H9 (cell line): Measurements from ENCODE around the gene CD19. TPM values are rescaled to one million over a fixed set of nuclear protein-coding genes. Genes with fewer than 3 reads are reported as not detected.

Experiments
- DNase-seq: peaks from one replicate; pipeline ENCODE4 v3.0.0-alpha.2; 2017
- H2AFZ ChIP-seq: one replicate; pipeline ENCODE4 v1.6.1; 2013; ENCODE audit warnings: mild to moderate bottlenecking, low read length, control low read depth, moderate library complexity
- H2AK5ac ChIP-seq: 2 replicates; pipeline ENCODE4 v1.6.1; 2013; ENCODE audit warnings: low read length, control low read depth, mixed read lengths; ENCODE audit not compliant: insufficient read length
- H2BK120ac ChIP-seq: one replicate; pipeline ENCODE4 v1.6.1; 2013; ENCODE audit warnings: low read depth, mild to moderate bottlenecking, low read length, control low read depth, inconsistent platforms; ENCODE audit not compliant: poor library complexity, severe bottlenecking
- H2BK12ac ChIP-seq: 2 replicates; pipeline ENCODE4 v1.6.1; 2013; ENCODE audit warnings: low read length, control low read depth, mixed read lengths, low read depth; ENCODE audit not compliant: insufficient read length
- H2BK15ac ChIP-seq: 2 replicates; pipeline ENCODE4 v1.6.1; 2013; ENCODE audit warnings: low read depth, low read length, control low read depth
- H2BK20ac ChIP-seq: one replicate; pipeline ENCODE4 v1.6.1; 2013; ENCODE audit warnings: low read depth, mild to moderate bottlenecking, low read length, control low read depth, inconsistent platforms; ENCODE audit not compliant: poor library complexity, severe bottlenecking
- H2BK5ac ChIP-seq: 2 replicates; pipeline ENCODE4 v1.6.1; 2013; ENCODE audit warnings: low read length, control low read depth, mixed read lengths; ENCODE audit not compliant: insufficient read length
- H3K14ac ChIP-seq: 2 replicates; pipeline ENCODE4 v1.6.1; 2013; ENCODE audit warnings: low read length, control low read depth; ENCODE audit not compliant: insufficient read depth
- H3K18ac ChIP-seq: 2 replicates; pipeline ENCODE4 v1.6.1; 2013; ENCODE audit warnings: low read depth, mild to moderate bottlenecking, mixed read lengths, low read length, control low read depth; ENCODE audit not compliant: insufficient read length
- H3K23ac ChIP-seq: 2 replicates; pipeline ENCODE4 v1.6.1; 2013; ENCODE audit warnings: low read length, control low read depth, mixed read lengths, low read depth; ENCODE audit not compliant: insufficient read length
- H3K23me2 ChIP-seq: 2 replicates; pipeline ENCODE4 v1.6.1; 2013; ENCODE audit warnings: low read depth, mild to moderate bottlenecking, mixed read lengths, low read length, control low read depth; ENCODE audit not compliant: insufficient read length, poor library complexity, severe bottlenecking
- H3K27ac ChIP-seq: 2 replicates; pipeline ENCODE4 v1.5.1; 2013; ENCODE audit warnings: low read length, control low read depth, mixed read lengths, low read depth; ENCODE audit not compliant: insufficient read length
- H3K27me3 ChIP-seq: 2 replicates; pipeline ENCODE4 v1.6.1; 2013; ENCODE audit warnings: low read length, control low read depth, inconsistent platforms; ENCODE audit not compliant: insufficient read depth
- H3K4ac ChIP-seq: 2 replicates; pipeline ENCODE4 v1.6.1; 2013; ENCODE audit warnings: low read depth, mild to moderate bottlenecking, control low read depth, inconsistent platforms, low read length, moderate library complexity
- H3K4me1 ChIP-seq: 2 replicates; pipeline ENCODE4 v1.6.1; 2013; ENCODE audit warnings: low read length, control low read depth, inconsistent platforms; ENCODE audit not compliant: insufficient read depth
- H3K4me2 ChIP-seq: 2 replicates; pipeline ENCODE4 v1.6.1; 2013; ENCODE audit warnings: low read length, control low read depth, mixed read lengths; ENCODE audit not compliant: insufficient read length, insufficient read depth
- H3K56ac ChIP-seq: 2 replicates; pipeline ENCODE4 v1.6.1; 2013; ENCODE audit warnings: low read depth, mild to moderate bottlenecking, mixed read lengths, low read length, control low read depth; ENCODE audit not compliant: insufficient read length
- H3K79me1 ChIP-seq: 2 replicates; pipeline ENCODE4 v1.6.1; 2013; ENCODE audit warnings: low read depth, mild to moderate bottlenecking, moderate library complexity, low read length, control low read depth, inconsistent platforms; ENCODE audit not compliant: insufficient read depth, poor library complexity, severe bottlenecking
- H3K79me2 ChIP-seq: 2 replicates; pipeline ENCODE4 v1.6.1; 2013; ENCODE audit warnings: low read length, control low read depth, inconsistent platforms; ENCODE audit not compliant: insufficient read depth
- H3K9ac ChIP-seq: 2 replicates; pipeline ENCODE4 v1.6.1; 2013; ENCODE audit warnings: low read length, control low read depth, mixed read lengths; ENCODE audit not compliant: insufficient read length; ENCODE audit errors: extremely low read depth
- H3K9me3 ChIP-seq: one replicate; pipeline ENCODE4 v1.6.1; 2013; ENCODE audit warnings: low read depth, low read length, inconsistent platforms; ENCODE audit not compliant: control insufficient read depth
- H3T11ph ChIP-seq: one replicate; pipeline ENCODE4 v1.6.1; 2013; ENCODE audit warnings: mild to moderate bottlenecking, low read length, control low read depth, inconsistent platforms
- H4K20me1 ChIP-seq: one replicate; pipeline ENCODE4 v1.6.1; 2013; ENCODE audit not compliant: control insufficient read depth, insufficient read length, insufficient read depth
- H4K5ac ChIP-seq: 2 replicates; pipeline ENCODE4 v1.6.1; 2013; ENCODE audit warnings: low read depth, mild to moderate bottlenecking, mixed read lengths, low read length, control low read depth; ENCODE audit not compliant: insufficient read length
- H4K8ac ChIP-seq: replicated peaks from 2 replicates; pipeline ENCODE4 v1.6.1; 2013; ENCODE audit warnings: low read length, control low read depth, mixed read lengths, low read depth; ENCODE audit not compliant: insufficient read length
- H4K91ac ChIP-seq: 2 replicates; pipeline ENCODE4 v1.6.1; 2013; ENCODE audit warnings: low read depth, mild to moderate bottlenecking, moderate library complexity, mixed read lengths, low read length, control low read depth; ENCODE audit not compliant: insufficient read length
- H3K27ac Mint-ChIP-seq, 3 experiments: 2 replicates in 2 of 3; 3 replicates in 1 of 3; pipeline ENCODE4 v1.8.0; 2020 to 2021; ENCODE audit warnings: mixed read lengths in 3 of 3, mild to moderate bottlenecking in 1 of 3, moderate library complexity in 1 of 3
- H3K27me3 Mint-ChIP-seq: 2 replicates; pipeline ENCODE4 v1.8.0; 2021; ENCODE audit warnings: low read depth, mild to moderate bottlenecking, moderate library complexity, mixed read lengths
- H3K36me3 Mint-ChIP-seq, 3 experiments: 2 replicates in 2 of 3; 3 replicates in 1 of 3; pipeline ENCODE4 v1.8.0; 2020 to 2021; ENCODE audit warnings: low read depth in 3 of 3, mixed read lengths in 3 of 3; ENCODE audit not compliant: insufficient read depth in 1 of 3
- H3K4me1 Mint-ChIP-seq, 2 experiments: 2 replicates each; pipeline ENCODE4 v1.8.0; 2020; ENCODE audit warnings: mixed read lengths in 2 of 2
- H3K4me3 Mint-ChIP-seq, 2 experiments: 2 replicates in 1 of 2; 3 replicates in 1 of 2; pipeline ENCODE4 v1.8.0; 2020 to 2021; ENCODE audit warnings: mild to moderate bottlenecking in 2 of 2, mixed read lengths in 2 of 2, moderate library complexity in 1 of 2
- H3K9me3 Mint-ChIP-seq, 2 experiments: 2 replicates in 1 of 2; 3 replicates in 1 of 2; pipeline ENCODE4 v1.8.0; 2020; ENCODE audit warnings: mild to moderate bottlenecking in 2 of 2, mixed read lengths in 2 of 2, moderate library complexity in 1 of 2
- CTCF ChIP-seq: fragments of 200-600 bp; sonication (generic); conservative IDR thresholded peaks from 3 replicates; pipeline ENCODE4 v1.8.0; 2021; ENCODE audit warnings: antibody characterized with exemption, mild to moderate bottlenecking
- WGBS: extraction: QIAGEN DNeasy Blood & Tissue Kit; methylation state at CpG from one replicate; pipeline ENCODE4 v1.1.7; 2013; ENCODE audit warnings: missing lambda C conversion rate, low lambda C conversion rate, mixed read lengths; ENCODE audit not compliant: insufficient read length; ENCODE audit errors: extremely low coverage; 5-methylcytosine and 5-hydroxymethylcytosine counted together
- total RNA-seq: library from RNA; stranded (reverse); gene quantifications from 2 replicates; pipeline ENCODE4 v1.2.1, GENCODE V29; 2021

The CD19 gene
- total RNA-seq, 1 experiment from 2014 or later = 0.50 TPM

GRCh38 chr16:28937222-28937876 is 5.6 kb downstream of the CD19 start:
- H3K56ac ChIP-seq = no peak overlapping the region
- H3K23me2 ChIP-seq = peaks cover 5% of the 10 kb centered on the region
- no peak overlapping the region for H3K23ac ChIP-seq
- no peaks in the 10 kb centered on the region for H3K79me1 ChIP-seq
- no peak overlapping the region for H4K5ac ChIP-seq
- no peak overlapping the region for H2BK12ac ChIP-seq
- no peaks in the 10 kb centered on the region for H4K20me1 ChIP-seq
- Mint-ChIP-seq H3K4me1 (peaks cover 5 to 6% of the 10 kb centered on the region in 2 experiments), H3K36me3 (no peaks in the 10 kb centered on the region; a peak in 1 of 7 replicates), H3K27me3 (peaks cover 15% of the 10 kb centered on the region), H3K4me3 (no peak overlapping the region), H3K9me3 (no peaks in the 10 kb centered on the region), H3K27ac (no peak overlapping the region)
- H2BK5ac ChIP-seq = no peak overlapping the region
- no peak overlapping the region for H4K91ac ChIP-seq
- no CpG with 5 or more reads among the region's 14 CpGs for WGBS
- no peak overlapping the region for H3K4ac ChIP-seq
- H2AK5ac ChIP-seq = no peak overlapping the region
- H3K9ac ChIP-seq = no peak overlapping the region
- H3K27ac ChIP-seq = no peak overlapping the region
- no peaks in the 10 kb centered on the region for H3K9me3 ChIP-seq
- H2AFZ ChIP-seq = no peak overlapping the region
- no peaks in the 10 kb centered on the region for H3K4me1 ChIP-seq
- peak; percentile 35 for DNase-seq
- no peak overlapping the region for H2BK120ac ChIP-seq
- H2BK20ac ChIP-seq = no peak overlapping the region
- no peaks in the 10 kb centered on the region for H3K79me2 ChIP-seq
- no peak overlapping the region for H3K14ac ChIP-seq
- H3K4me2 ChIP-seq = no peak overlapping the region
- H2BK15ac ChIP-seq = no peak overlapping the region
- peak; percentile 27; the same call in 1 of the 3 replicates for TF ChIP-seq CTCF
- H3K27me3 ChIP-seq = no peaks in the 10 kb centered on the region
- no peak overlapping the region for H3T11ph ChIP-seq
- H4K8ac ChIP-seq = no peak overlapping the region
- no peak overlapping the region for H3K18ac ChIP-seq
